Omental fat pad (tissue), 4 donors: ENCODE data around the gene SLC25A25. TPM values are rescaled to one million over a fixed set of nuclear protein-coding genes. Genes with fewer than 3 reads are reported as not detected.

Experiments used
- ATAC-seq: fragments of 150-250 bp; one replicate; pipeline ENCODE4 v1.9.1; 2016; ENCODE audit warnings: mild to moderate bottlenecking, moderate library complexity; ENCODE audit not compliant: low FRiP score
- DNase-seq: peaks from one replicate; pipeline ENCODE4 v3.0.0-alpha.2; 2019; ENCODE audit warnings: low spot score
- CTCF ChIP-seq, 3 donors: fragments of 450-650 bp; IDR thresholded peaks; one replicate each; pipeline ENCODE4 v1.5.1; 2016 to 2017; ENCODE audit warnings: antibody characterized with exemption in 3 of 3, mild to moderate bottlenecking in 3 of 3, moderate library complexity in 2 of 3
- total RNA-seq, 4 donors: library from RNA; depleted of rRNA; stranded (reverse); fragments of >200 nt; gene quantifications; one replicate each; pipeline ENCODE4 v1.1.0, GENCODE V29; 2016

Gene SLC25A25
- total RNA-seq, 4 donors from 2014 or later: 37.8 to 147 (median 102) TPM

DNA sequence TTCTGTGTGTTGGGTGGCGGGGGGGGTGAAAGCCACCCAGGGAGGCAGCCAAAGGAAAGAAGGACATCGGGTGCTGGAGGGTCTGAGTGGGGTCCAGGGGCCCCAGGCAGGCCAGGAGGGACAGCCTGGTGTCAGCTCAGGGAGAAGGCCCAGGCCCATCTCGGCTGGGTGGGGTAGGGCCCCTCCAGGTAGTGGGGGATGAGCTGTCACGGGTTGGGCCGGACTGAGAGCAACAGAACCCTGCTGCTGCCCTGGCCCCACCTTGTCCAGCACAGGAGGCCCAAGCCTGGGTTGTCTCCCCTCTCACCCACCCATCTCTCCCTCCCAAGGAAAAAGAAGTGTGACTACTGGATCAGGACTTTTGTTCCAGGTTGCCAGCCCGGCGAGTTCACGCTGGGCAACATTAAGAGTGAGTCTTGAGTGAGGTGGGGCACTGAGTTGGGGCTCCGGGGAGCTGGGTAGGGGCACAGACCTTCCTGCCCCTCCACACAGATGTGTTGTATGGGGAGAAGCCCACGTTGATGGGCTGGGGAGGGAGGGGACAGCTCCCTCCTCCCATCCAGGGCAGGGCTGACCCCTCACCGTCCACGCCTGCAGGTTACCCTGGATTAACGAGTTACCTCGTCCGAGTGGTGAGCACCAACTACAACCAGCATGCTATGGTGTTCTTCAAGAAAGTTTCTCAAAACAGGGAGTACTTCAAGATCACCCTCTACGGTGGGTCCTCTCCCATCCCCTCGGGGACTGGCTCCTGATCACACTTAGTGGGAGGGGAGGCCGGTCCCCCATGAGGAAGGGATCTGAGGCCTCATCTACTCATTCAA is 83.5 kb downstream of the SLC25A25 start:
- ATAC-seq (no peak), DNase-seq (no peak)
- no peak for TF ChIP-seq CTCF (IDR thresholded peaks at IDR 0.05)

DNA sequence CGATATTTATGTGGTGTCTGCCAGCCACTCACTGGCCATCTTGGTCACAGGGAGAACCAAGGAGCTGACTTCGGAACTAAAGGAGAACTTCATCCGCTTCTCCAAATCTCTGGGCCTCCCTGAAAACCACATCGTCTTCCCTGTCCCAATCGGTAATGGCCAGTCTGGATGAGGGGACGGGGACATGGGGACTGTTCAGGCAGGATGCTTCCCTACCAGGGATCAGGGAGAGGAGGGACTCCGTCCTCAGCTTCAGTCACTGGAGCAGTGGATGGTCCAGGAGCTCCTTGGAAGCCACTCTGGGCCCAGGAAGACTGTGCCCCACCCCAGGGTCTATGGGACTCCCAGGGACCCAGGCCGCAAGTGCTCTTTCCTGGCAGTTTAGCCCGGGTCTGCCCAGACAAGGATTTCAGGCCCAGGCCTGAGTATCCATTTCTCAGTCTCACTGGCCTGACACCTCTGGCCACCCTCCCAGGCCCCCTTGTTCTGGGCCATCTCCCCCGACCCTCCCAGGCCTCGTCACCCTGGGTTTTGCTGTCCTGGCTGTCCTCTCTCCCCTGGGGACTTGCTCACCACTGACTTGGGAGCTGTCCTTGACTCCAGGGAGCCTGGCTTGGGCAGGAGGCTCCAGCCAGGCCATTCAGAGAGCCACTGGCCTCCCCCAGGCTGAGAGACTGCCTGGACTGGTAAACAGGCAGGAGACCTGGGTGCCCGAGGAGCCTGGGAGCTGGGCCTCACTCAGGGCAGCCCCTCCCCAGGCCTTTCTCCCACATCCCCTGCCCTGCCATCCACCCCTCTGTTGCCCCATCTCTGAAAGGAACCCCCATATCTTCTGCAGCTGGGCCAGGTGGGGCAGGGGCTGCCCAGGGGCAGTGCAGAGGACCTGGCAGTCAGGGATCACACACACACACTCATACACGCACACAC is 84.4 kb downstream of the SLC25A25 start:
- DNase-seq: no peak
- no peak for ATAC-seq
- no peak for TF ChIP-seq CTCF (IDR thresholded peaks at IDR 0.05)

DNA sequence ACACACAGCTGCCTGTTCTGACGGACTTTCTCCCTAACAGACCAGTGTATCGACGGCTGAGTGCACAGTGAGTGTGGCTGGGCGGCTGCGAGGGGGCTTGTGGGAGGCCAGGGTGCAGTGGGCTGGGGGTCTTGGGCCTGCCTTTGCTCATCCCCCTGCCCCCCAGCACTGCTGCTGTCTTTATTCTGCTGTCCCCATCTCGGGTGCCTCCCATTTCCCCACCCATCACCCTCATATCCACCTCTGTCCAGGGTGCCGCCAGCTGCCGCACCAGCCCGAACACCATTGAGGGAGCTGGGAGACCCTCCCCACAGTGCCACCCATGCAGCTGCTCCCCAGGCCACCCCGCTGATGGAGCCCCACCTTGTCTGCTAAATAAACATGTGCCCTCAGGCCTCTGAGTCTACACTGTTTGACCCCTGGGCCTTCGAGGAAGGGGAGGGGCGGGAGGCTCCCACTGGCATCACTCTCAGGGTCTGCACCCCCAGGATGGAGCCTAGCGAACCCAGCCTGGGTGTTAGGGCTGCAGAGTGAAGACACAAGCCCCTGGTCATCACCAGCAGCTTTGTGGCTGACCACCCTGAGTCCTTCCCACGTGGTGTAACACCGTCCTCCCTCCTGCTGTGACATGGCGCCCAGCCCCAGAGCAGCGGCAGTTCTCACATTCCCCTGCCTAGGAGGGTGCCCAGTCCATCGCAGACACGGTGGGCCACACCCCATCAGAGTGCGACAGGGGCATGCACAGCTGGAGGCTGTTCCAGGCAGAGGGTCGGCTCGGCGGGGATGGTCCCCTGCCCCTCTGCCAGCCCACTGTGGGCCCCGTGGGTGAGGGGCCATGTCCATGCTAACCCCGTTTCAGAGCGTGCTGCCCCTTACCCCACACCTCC is 85.3 kb downstream of the SLC25A25 start:
- ATAC-seq (no peak), DNase-seq (no peak)
- TF ChIP-seq CTCF (IDR thresholded peaks at IDR 0.05): no peak

- ATAC-seq (no peak), DNase-seq (no peak)
- no peak for TF ChIP-seq CTCF (IDR thresholded peaks at IDR 0.05)
Measured at GRCh38 chr9:128153947-128154695, 86.1 kb downstream of the SLC25A25 start.

GRCh38 chr9:128155736-128156500 is 87.9 kb downstream of the SLC25A25 start:
- no peak for TF ChIP-seq CTCF (IDR thresholded peaks at IDR 0.05)
- ATAC-seq (no peak), DNase-seq (no peak)

Other genes with a start within 250 kb of the SLC25A25 start
- 100 to 1,000 TPM in 2 of 4 donors, 10 to 100 TPM in 2; 34.3 to 200 (median 120) TPM for gene ENG, start 213.6 kb upstream of the SLC25A25 start, total RNA-seq
- 10 to 100 TPM; 28.5 to 93.4 (median 54.1) TPM for gene AK1, start 190.6 kb upstream of the SLC25A25 start, total RNA-seq
- gene ST6GALNAC6, start 168.6 kb upstream of the SLC25A25 start, total RNA-seq: 100 to 1,000 TPM; 138 to 213 (median 155) TPM
- gene ST6GALNAC4, start 151.2 kb upstream of the SLC25A25 start, total RNA-seq: 10 to 100 TPM; 26.6 to 78.5 (median 45.0) TPM
- gene PIP5KL1, start 137.5 kb upstream of the SLC25A25 start, total RNA-seq: 1 to 10 TPM in 3 of 4 donors, under 1 TPM in 1; 0.82 to 3.0 (median 1.3) TPM
- gene DPM2, start 130.4 kb upstream of the SLC25A25 start, total RNA-seq: 10 to 100 TPM in 3 of 4 donors, 1 to 10 TPM in 1; 8.8 to 18.0 (median 13.5) TPM
- 1 to 10 TPM; 4.8 to 9.0 (median 7.1) TPM for gene EEIG1, start 87.2 kb upstream of the SLC25A25 start, total RNA-seq
- gene NAIF1, start 912 bp upstream of the SLC25A25 start, total RNA-seq: 10 to 100 TPM in 1 of 4 donors, 1 to 10 TPM in 3; 5.3 to 13.1 (median 6.7) TPM
- 10 to 100 TPM; 34.6 to 59.4 (median 53.0) TPM for gene PTGES2, start 59.5 kb downstream of the SLC25A25 start, total RNA-seq
- gene LCN2, start 81.2 kb downstream of the SLC25A25 start, total RNA-seq: 1 to 10 TPM in 2 of 4 donors, not detected in 2; 1.7 TPM
- gene BBLN, start 92.0 kb downstream of the SLC25A25 start, total RNA-seq: 100 to 1,000 TPM; 117 to 174 (median 138) TPM
- 10 to 100 TPM; 40.1 to 70.1 (median 52.5) TPM for gene CIZ1, start 123.3 kb downstream of the SLC25A25 start, total RNA-seq
- 10 to 100 TPM in 3 of 4 donors, 1 to 10 TPM in 1; 4.0 to 60.5 (median 20.0) TPM for gene DNM1, start 135.1 kb downstream of the SLC25A25 start, total RNA-seq
- gene GOLGA2, start 207.8 kb downstream of the SLC25A25 start, total RNA-seq: 10 to 100 TPM; 63.0 to 99.8 (median 75.9) TPM
- 10 to 100 TPM in 3 of 4 donors, 1 to 10 TPM in 1; 10.0 to 33.3 (median 25.2) TPM for gene SWI5, start 208.0 kb downstream of the SLC25A25 start, total RNA-seq